ENCODE data around the gene ZNF862. TPM values are rescaled to one million over a fixed set of nuclear protein-coding genes. Genes with fewer than 3 reads are reported as not detected.

The ZNF862 gene
- total RNA-seq, 1 donor from 2014 or later: 1.7 TPM

GRCh38 chr7:149811831-149812490, 26.2 kb upstream of the ZNF862 start:
- Histone ChIP-seq H3K4me1 (no peaks in the 10 kb centered on the region), H3K9me3 (no peaks in the 10 kb centered on the region), H3K27me3 (no peaks in the 10 kb centered on the region), H3K4me3 (no peak overlapping the region), H3K36me3 (no peaks in the 10 kb centered on the region), H3K27ac (no peak overlapping the region)
- TF ChIP-seq, protein P1, sequence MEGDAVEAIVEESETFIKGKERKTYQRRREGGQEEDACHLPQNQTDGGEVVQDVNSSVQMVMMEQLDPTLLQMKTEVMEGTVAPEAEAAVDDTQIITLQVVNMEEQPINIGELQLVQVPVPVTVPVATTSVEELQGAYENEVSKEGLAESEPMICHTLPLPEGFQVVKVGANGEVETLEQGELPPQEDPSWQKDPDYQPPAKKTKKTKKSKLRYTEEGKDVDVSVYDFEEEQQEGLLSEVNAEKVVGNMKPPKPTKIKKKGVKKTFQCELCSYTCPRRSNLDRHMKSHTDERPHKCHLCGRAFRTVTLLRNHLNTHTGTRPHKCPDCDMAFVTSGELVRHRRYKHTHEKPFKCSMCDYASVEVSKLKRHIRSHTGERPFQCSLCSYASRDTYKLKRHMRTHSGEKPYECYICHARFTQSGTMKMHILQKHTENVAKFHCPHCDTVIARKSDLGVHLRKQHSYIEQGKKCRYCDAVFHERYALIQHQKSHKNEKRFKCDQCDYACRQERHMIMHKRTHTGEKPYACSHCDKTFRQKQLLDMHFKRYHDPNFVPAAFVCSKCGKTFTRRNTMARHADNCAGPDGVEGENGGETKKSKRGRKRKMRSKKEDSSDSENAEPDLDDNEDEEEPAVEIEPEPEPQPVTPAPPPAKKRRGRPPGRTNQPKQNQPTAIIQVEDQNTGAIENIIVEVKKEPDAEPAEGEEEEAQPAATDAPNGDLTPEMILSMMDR (IDR thresholded peaks at IDR 0.05): no peak
- intact Hi-C loops (cut with DNase I): no loop called here
- no peak for DNase-seq (ENCODE audit: low spot score in 2 of 2)

GRCh38 chr7:149813254-149814035, 24.7 kb upstream of the ZNF862 start:
- Histone ChIP-seq H3K4me1 (no peaks in the 10 kb centered on the region), H3K27me3 (no peaks in the 10 kb centered on the region), H3K36me3 (no peaks in the 10 kb centered on the region), H3K9me3 (no peaks in the 10 kb centered on the region), H3K27ac (no peak overlapping the region), H3K4me3 (no peak overlapping the region)
- TF ChIP-seq, protein P1 (IDR thresholded peaks at IDR 0.05): no peak
- intact Hi-C loops (cut with DNase I): no loop called here
- DNase-seq (ENCODE audit: low spot score in 2 of 2): no peak

GRCh38 chr7:149814494-149814893, 23.7 kb upstream of the ZNF862 start:
- H3K4me1 ChIP-seq: no peaks in the 10 kb centered on the region
- intact Hi-C loops (cut with DNase I): no loop called here
- H3K27ac ChIP-seq: no peak overlapping the region
- no peaks in the 10 kb centered on the region for H3K9me3 ChIP-seq
- H3K27me3 ChIP-seq: no peaks in the 10 kb centered on the region
- TF ChIP-seq, protein P1 (IDR thresholded peaks at IDR 0.05): no peak
- H3K4me3 ChIP-seq: no peak overlapping the region
- H3K36me3 ChIP-seq: no peaks in the 10 kb centered on the region
- DNase-seq (ENCODE audit: low spot score in 2 of 2): no peak

- H3K4me3 ChIP-seq: no peak overlapping the region
- H3K4me1 ChIP-seq: no peaks in the 10 kb centered on the region
- H3K9me3 ChIP-seq: no peaks in the 10 kb centered on the region
- intact Hi-C loops (cut with DNase I): no loop called here
- no peaks in the 10 kb centered on the region for H3K36me3 ChIP-seq
- H3K27me3 ChIP-seq: no peaks in the 10 kb centered on the region
- DNase-seq (ENCODE audit: low spot score in 2 of 2): no peak
- TF ChIP-seq, protein P1 (IDR thresholded peaks at IDR 0.05): no peak
- H3K27ac ChIP-seq: no peak overlapping the region
Observed at GRCh38 chr7:149815121-149815520, 23.1 kb upstream of the ZNF862 start.

- Histone ChIP-seq H3K4me3 (no peak overlapping the region), H3K27me3 (no peaks in the 10 kb centered on the region), H3K4me1 (no peaks in the 10 kb centered on the region), H3K36me3 (no peaks in the 10 kb centered on the region), H3K27ac (no peak overlapping the region), H3K9me3 (no peaks in the 10 kb centered on the region)
- TF ChIP-seq, protein P1 (IDR thresholded peaks at IDR 0.05): no peak
- DNase-seq (ENCODE audit: low spot score in 2 of 2): no peak
- intact Hi-C loops (cut with DNase I): no loop called here
Observed at GRCh38 chr7:149815661-149816266, 22.4 kb upstream of the ZNF862 start.

Data from ascending aorta (tissue), 2 donors.